Fibroblast of lung (primary cell): ENCODE results near the gene RAPGEF6.

Source experiments
- EZH2 ChIP-seq: IDR thresholded peaks from 2 replicates; pipeline ENCODE4 v1.5.1; 2012; ENCODE audit warnings: low read length, control low read depth, mild to moderate bottlenecking; ENCODE audit errors: missing control alignments
- TF ChIP-seq, protein P1 (sequence below), 2 donors: IDR thresholded peaks in 1 of 2; conservative IDR thresholded peaks in 1 of 2; 1 replicate in 1 of 2; 2 replicates in 1 of 2; pipeline ENCODE4 v1.5.1; 2011 to 2012; ENCODE audit warnings: low read length in 2 of 2, control low read depth in 1 of 2, inconsistent platforms in 1 of 2, low read depth in 1 of 2, mild to moderate bottlenecking in 1 of 2

DNA sequence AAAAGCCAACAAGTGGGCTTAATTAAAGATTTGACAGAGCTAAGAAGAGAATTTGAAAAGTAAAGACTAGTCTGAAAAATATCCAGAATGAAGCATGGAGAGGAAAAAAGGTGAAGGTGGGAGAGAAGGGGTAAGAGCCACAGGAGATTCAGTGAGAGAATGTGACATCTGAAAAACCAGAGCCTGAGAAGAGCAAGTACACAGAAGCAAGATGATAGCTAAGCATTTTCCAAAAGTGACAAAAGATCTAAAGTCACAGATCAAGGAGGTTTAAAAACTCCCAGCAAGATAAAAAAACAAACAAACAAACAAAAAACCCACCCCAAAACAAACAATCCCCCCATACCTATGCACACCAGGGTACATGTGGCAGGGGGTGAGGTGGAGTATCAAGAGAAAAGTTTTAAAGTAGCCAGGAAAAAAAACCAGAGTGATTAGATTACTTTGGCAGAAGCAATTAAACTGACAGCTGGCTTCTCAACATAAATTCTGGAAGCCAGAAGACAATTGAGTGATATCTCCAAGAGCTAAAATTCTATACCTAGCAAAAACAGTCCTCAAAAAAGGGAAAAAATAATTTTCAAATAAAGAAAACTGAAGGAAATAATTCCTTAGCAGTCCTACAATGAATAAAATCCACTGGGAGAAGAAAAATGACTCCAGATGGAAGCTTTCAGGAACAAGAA, 111.4 kb downstream of the RAPGEF6 start:
- TF ChIP-seq EZH2 = no peak
- TF ChIP-seq, protein P1, sequence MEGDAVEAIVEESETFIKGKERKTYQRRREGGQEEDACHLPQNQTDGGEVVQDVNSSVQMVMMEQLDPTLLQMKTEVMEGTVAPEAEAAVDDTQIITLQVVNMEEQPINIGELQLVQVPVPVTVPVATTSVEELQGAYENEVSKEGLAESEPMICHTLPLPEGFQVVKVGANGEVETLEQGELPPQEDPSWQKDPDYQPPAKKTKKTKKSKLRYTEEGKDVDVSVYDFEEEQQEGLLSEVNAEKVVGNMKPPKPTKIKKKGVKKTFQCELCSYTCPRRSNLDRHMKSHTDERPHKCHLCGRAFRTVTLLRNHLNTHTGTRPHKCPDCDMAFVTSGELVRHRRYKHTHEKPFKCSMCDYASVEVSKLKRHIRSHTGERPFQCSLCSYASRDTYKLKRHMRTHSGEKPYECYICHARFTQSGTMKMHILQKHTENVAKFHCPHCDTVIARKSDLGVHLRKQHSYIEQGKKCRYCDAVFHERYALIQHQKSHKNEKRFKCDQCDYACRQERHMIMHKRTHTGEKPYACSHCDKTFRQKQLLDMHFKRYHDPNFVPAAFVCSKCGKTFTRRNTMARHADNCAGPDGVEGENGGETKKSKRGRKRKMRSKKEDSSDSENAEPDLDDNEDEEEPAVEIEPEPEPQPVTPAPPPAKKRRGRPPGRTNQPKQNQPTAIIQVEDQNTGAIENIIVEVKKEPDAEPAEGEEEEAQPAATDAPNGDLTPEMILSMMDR (conservative IDR thresholded peaks at IDR 0.05 in 1 of 2, IDR thresholded peaks at IDR 0.05 in 1 of 2; ENCODE audit: low read depth in 1 of 2, low read length in 2 of 2) = no peak
